Measurements from ENCODE around the gene RELT. TPM values are rescaled to one million over a fixed set of nuclear protein-coding genes. Genes with fewer than 3 reads are reported as not detected.

RELT gene
- total and polyA plus RNA-seq, 2 experiments from 2014 or later = 9.3 to 18.7 TPM

DNA sequence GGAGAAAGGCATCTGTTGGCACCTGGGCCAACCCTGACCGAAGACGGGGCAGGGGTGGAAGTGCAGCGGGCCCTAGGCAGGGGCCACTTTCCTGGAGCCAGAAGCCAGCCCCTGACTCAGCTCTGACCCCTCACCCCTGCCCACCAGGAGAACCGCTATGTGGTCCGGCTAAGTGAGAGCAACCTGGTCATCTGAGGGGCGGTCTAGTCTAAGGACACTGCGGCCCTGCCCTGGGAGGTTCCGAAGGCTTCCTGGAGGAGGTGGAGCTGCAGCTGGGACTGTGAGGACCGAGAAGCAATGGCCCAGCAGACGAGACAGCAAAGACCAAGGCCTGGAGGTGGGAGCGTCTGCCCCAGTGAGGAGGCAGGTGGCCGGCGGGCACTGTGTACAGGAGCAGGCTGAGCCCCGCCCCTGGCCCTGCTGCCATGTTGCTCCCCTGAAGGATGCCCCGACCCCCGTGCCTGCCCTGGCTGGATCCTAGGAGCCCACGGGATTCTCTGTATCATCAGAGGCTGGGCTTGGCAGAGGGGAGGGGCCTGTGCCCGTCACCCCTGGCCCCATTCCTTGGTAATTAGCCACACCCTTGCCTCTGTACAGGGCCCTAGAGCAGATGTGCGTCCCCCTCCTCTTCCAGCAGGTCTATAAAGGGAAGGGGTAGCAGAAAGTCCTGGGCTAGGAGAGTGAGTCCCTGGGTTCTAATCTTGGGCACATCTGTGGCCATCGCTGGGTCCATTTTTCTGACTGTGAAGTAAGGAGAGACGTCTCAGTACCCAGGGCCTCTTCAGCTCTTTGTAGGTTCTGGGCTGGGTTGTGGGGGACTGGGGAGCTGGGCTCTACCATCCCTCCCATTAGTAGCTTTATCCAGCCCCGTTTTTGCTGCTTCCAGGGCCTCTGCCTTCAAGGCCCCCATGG is 19.4 kb downstream of the RELT start:
- no peak overlapping the region for H3K4me3 ChIP-seq
- no peak overlapping the region for H3K27ac ChIP-seq
- no peaks in the 10 kb centered on the region for H3K36me3 ChIP-seq
- TF ChIP-seq, protein P1, sequence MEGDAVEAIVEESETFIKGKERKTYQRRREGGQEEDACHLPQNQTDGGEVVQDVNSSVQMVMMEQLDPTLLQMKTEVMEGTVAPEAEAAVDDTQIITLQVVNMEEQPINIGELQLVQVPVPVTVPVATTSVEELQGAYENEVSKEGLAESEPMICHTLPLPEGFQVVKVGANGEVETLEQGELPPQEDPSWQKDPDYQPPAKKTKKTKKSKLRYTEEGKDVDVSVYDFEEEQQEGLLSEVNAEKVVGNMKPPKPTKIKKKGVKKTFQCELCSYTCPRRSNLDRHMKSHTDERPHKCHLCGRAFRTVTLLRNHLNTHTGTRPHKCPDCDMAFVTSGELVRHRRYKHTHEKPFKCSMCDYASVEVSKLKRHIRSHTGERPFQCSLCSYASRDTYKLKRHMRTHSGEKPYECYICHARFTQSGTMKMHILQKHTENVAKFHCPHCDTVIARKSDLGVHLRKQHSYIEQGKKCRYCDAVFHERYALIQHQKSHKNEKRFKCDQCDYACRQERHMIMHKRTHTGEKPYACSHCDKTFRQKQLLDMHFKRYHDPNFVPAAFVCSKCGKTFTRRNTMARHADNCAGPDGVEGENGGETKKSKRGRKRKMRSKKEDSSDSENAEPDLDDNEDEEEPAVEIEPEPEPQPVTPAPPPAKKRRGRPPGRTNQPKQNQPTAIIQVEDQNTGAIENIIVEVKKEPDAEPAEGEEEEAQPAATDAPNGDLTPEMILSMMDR (IDR thresholded peaks at IDR 0.05; ENCODE audit: low read depth, low read length) = no peak
- no peaks in the 10 kb centered on the region for H3K9me3 ChIP-seq (ENCODE audit: low read depth)
- no peaks in the 10 kb centered on the region for H3K4me1 ChIP-seq (ENCODE audit: low read depth)
- DNase-seq (ENCODE audit: low read depth in 1 of 2, low spot score in 1 of 2) = no peak
- H3K27me3 ChIP-seq = no peaks in the 10 kb centered on the region

DNA sequence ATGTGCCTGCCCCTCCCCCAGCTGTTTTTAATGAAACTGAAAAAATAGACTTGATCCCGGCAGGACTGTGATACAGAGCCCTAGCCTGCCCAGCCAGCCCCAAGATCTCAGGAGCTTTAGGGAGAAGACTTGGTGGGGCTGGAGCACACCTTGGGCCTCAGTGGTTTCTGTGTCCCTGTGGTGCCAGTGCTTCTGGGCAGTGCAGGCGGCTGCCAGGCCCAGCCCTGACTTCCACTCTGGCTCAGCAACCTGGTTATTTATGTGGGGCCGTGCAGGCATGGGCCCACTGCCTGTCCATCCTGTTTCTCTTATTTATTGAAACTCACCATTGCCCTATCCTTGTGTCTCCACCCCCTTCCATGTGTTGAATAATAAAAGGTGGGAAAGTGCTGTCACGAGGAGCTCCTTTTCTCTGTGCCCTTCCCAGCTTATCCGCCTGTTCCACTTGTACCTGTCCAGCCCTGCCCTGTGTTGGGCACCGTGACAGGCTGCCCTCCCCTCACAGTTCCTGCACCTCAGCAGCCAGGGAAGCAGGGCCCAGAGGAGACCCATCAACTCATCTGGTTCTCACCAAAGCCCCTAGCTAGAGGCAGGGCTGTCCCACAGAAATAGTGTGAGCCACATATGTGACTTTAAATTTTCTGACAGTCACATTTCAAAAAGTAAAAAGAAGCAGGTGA is 20.2 kb downstream of the RELT start:
- H3K27ac ChIP-seq = no peak overlapping the region
- TF ChIP-seq, protein P1 (IDR thresholded peaks at IDR 0.05; ENCODE audit: low read depth, low read length) = no peak
- no peaks in the 10 kb centered on the region for H3K36me3 ChIP-seq
- no peaks in the 10 kb centered on the region for H3K27me3 ChIP-seq
- no peaks in the 10 kb centered on the region for H3K9me3 ChIP-seq (ENCODE audit: low read depth)
- no peak overlapping the region for H3K4me3 ChIP-seq
- H3K4me1 ChIP-seq (ENCODE audit: low read depth) = no peaks in the 10 kb centered on the region
- DNase-seq (ENCODE audit: low read depth in 1 of 2, low spot score in 1 of 2) = no peak

DNA sequence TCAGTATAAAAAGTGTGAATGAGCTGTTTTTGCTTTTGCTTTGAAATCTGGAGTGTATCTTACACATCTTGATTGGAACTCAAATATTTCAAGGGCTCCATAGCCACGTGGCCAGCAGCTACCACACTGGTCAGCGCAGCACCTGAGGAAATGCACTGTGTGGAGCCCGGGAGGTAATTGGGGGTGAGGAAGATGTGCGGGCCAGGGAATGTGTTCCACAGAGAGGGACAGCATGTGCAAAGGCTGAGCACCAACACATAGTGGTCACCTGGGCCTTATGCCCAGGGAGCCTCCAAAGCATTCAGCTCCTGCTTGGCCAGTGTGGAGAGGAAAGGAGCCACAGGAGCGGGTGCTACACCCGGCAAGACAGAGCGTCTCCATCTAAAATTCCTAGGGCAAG is 20.8 kb downstream of the RELT start:
- H3K36me3 ChIP-seq = no peaks in the 10 kb centered on the region
- no peak overlapping the region for H3K4me3 ChIP-seq
- no peaks in the 10 kb centered on the region for H3K27me3 ChIP-seq
- no peak for DNase-seq (ENCODE audit: low read depth in 1 of 2, low spot score in 1 of 2)
- no peak overlapping the region for H3K27ac ChIP-seq
- no peaks in the 10 kb centered on the region for H3K4me1 ChIP-seq (ENCODE audit: low read depth)
- no peaks in the 10 kb centered on the region for H3K9me3 ChIP-seq (ENCODE audit: low read depth)
- TF ChIP-seq, protein P1 (IDR thresholded peaks at IDR 0.05; ENCODE audit: low read depth, low read length) = no peak

DNA sequence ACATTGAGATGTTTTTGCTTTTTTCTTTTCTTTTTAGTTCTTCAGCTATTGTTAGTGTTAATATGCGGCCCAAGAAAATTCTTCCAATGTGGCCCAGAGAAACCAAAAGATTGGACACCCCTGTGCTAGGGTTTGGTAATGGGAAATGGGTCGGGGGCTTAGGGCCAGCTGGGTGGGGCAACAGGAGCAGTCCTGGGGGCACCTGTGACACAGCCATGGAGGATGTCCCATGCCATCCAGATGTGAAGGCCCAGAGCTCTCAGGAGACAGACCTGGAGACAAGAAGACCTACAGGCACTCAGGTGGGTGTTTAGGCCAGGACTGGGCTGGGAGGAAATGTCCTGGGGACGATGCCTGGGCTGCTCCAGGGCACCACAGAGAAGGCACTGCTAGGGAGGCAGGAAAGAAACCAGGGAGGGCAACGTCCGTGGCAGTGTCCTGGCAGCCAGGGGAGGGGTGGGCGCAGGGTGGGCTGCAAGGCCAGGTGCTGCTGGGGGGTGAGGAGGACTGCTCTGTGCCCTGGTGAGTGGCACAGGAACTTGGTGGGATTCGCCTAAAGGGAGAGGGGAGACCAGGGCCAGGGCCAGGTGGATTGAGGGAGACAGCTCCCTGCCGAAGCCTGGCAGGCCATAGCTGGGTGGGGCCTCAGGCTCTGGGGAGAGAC is 21.4 kb downstream of the RELT start:
- no peaks in the 10 kb centered on the region for H3K27me3 ChIP-seq
- TF ChIP-seq, protein P1 (IDR thresholded peaks at IDR 0.05; ENCODE audit: low read depth, low read length) = no peak
- H3K4me3 ChIP-seq = no peak overlapping the region
- H3K9me3 ChIP-seq (ENCODE audit: low read depth) = no peaks in the 10 kb centered on the region
- no peak overlapping the region for H3K27ac ChIP-seq
- H3K36me3 ChIP-seq = no peaks in the 10 kb centered on the region
- no peak for DNase-seq (ENCODE audit: low read depth in 1 of 2, low spot score in 1 of 2)
- H3K4me1 ChIP-seq (ENCODE audit: low read depth) = no peaks in the 10 kb centered on the region

DNA sequence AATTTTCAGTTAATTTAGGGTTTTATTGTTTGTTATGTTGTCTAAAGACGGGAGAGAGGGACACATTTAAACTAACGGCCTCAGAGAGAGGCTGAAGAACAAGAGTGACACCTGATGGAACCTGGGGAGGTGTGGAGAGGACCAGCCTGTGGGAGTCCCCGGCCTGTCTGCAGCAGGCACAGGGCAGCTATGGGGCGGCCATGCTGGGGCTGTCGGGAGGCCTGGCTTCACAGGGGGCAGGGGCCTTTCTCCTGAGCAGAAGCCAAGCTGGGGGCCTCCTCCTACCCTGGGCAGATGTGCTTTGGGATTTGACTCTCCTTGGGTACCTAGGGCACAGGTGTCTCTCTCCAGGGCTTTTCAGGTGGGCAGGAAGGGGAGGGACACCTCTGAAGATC is 21.9 kb downstream of the RELT start:
- Histone ChIP-seq H3K36me3 (no peaks in the 10 kb centered on the region), H3K27me3 (no peaks in the 10 kb centered on the region), H3K9me3 (ENCODE audit: low read depth) (no peaks in the 10 kb centered on the region), H3K4me1 (ENCODE audit: low read depth) (no peaks in the 10 kb centered on the region), H3K4me3 (no peak overlapping the region), H3K27ac (no peak overlapping the region)
- no peak for DNase-seq (ENCODE audit: low read depth in 1 of 2, low spot score in 1 of 2)
- TF ChIP-seq, protein P1 (IDR thresholded peaks at IDR 0.05; ENCODE audit: low read depth, low read length) = no peak
